Activated CD4-positive, alpha-beta T cell treated with anti-CD3 and anti-CD28 coated beads for 4 hours (primary cell): ENCODE results near the gene ACBD3.

ENCODE experiments used
- DNase-seq, 2 donors: peaks; one replicate each; pipeline ENCODE4 v3.0.0-alpha.2; 2020

Gene ACBD3

DNA sequence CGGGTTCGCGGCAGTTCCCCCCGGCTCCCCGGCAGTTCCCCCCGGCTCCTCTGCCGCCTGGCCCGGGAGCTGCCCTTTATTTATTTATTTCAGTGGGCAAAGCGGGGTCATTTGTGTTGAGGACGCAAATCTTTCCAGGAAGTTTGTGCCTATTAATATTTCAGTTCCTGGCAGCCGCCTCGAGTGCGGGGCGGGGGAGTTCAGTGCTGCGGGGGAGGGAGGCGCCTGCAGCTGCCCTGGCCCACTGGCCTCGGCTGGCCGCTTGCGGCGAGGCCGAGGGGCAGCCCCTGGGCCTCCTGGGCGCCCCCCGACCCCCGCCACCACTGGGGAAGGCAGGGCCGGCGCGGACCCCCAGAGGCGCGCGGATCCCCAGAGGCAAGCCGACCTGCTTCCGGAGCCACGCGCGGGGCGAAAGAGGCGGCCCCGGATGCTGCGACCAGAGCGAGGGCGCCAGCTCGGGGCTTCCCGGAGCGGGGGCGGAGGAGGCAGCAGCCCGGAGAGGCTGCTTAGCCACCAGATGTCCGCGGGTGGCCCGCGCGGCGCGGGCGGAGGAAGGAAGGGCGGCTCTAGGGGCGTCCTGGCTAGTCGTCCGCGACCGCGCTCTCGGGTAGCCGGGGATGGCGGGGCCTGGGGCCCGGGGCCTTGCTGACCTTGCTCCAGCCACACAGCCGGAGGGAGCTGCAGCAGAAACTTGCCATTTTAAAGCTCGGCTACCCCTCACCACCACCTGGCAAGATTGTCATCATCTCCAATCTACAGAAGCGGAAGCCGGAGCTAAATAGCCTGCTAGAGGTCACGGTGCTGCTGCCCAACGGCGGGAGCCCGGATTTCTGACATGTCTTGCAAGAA lies 76.1 kb downstream of the ACBD3 start:
- peak; percentile 42 to 55 for DNase-seq

- peak; percentile 68 to 77 for DNase-seq
These were observed 76.7 kb downstream of the ACBD3 start for GRCh38 chr1:226109829-226110248.

- DNase-seq: no peak
These were observed 77.4 kb downstream of the ACBD3 start for GRCh38 chr1:226108935-226109828.

GRCh38 chr1:226107471-226108460 lies 78.8 kb downstream of the ACBD3 start:
- DNase-seq: no peak

DNA sequence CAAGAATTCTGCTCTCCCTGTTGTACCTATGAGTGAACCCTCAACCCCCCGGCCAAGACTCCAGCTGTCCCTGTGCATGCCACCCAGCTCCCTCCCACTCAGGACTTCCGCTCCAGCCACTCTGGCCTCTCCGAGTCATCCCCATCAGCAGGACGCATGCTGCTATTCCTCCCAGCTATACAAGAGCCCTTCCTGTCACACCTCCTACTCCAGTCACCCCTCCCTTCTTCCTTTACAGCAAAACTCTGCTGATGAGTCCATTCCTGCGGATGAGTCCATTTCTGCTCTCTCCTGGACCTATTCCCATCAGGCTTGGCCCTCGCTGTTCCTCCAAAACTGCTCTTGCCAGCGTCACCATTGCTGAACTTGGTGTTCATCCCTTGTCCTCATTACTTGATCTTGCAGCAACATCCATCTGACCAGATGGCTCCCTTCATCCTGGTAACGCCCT lies 81.8 kb downstream of the ACBD3 start:
- no peak for DNase-seq

- DNase-seq: peak in 1 of 2 donors; percentile 44
These were observed 85.8 kb downstream of the ACBD3 start for GRCh38 chr1:226100436-226101391.

- DNase-seq: no peak
These were observed 87.4 kb downstream of the ACBD3 start for GRCh38 chr1:226098870-226099835.

DNA sequence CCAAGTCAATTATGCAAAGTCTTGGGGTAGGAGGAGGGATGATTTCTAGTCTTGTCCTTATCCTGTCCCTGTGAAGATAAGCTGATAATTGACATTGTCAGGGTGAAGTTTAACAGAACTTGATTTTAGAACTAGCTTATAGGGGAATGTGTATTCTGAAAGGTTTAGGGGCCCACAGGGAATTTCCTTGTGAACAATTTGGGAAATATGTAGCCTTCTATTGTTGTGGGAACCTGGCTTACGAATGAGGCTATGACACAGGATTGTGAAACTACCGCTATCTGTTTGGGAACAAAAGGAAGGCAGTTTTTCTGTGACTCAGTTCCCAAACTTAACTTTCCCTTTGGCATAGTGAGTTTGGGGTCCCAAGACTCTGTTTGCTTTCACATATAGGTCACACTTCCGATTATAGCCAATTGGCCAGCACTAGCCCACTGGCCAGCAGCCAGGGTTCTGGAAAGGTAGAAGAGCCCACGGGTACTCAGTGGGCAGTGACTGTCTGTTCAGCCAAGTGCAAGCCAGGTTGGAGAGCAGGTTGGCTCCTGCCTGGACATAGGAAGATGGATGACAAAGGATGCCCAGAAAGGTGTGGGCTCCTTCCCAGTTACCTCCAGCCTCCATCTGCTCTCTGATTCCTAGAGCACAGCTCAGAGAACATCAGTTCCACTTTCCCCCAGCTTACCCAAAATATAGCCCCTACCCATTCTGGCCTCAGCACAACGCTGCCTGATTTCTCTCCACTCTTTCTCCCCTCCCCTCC lies 88.5 kb downstream of the ACBD3 start:
- no peak for DNase-seq

GRCh38 chr1:226095286-226095685 lies 91.3 kb downstream of the ACBD3 start:
- DNase-seq: no peak
